GM12873 (cell line): Measurements from ENCODE around the gene MON1A.

ENCODE experiments used
- CTCF ChIP-seq: IDR thresholded peaks from 2 replicates; pipeline ENCODE4 v1.5.1; 2012; ENCODE audit warnings: low read depth, mild to moderate bottlenecking, moderate library complexity, low read length, control low read depth; ENCODE audit not compliant: insufficient read depth; ENCODE audit errors: missing control alignments

The MON1A gene

GRCh38 chr3:49896345-49896744 is 33.3 kb downstream of the MON1A start:
- no peak for TF ChIP-seq CTCF

- TF ChIP-seq CTCF, result no peak
Measured at GRCh38 chr3:49895791-49896190, 33.8 kb downstream of the MON1A start.

- no peak for TF ChIP-seq CTCF
Measured at GRCh38 chr3:49889296-49889695, 40.3 kb downstream of the MON1A start.

- TF ChIP-seq CTCF, result no peak
Measured at GRCh38 chr3:49886922-49887265, 42.7 kb downstream of the MON1A start.

- TF ChIP-seq CTCF, result no peak
Measured at GRCh38 chr3:49883998-49884397, 45.6 kb downstream of the MON1A start.

GRCh38 chr3:49882166-49882565 is 47.4 kb downstream of the MON1A start:
- TF ChIP-seq CTCF, result no peak

- no peak for TF ChIP-seq CTCF
Measured at GRCh38 chr3:49880581-49881315, 48.9 kb downstream of the MON1A start.
